Esophagus squamous epithelium (tissue), 5 donors: Measurements from ENCODE around the gene CDK12. TPM values are rescaled to one million over a fixed set of nuclear protein-coding genes. Genes with fewer than 3 reads are reported as not detected.

ENCODE experiments used
- DNase-seq: peaks from one replicate; lab custom pipeline; 2025; lab: John Stamatoyannopoulos, UW
- H3K27ac ChIP-seq, 4 donors: fragments of 200-600 bp; sonication (generic); one replicate each; pipeline ENCODE4 v1.5.1; 2016 to 2019; ENCODE audit warnings: mild to moderate bottlenecking in 1 of 4
- H3K27me3 ChIP-seq, 4 donors: fragments of 200-600 bp; sonication (generic); 1 replicate in 3 of 4; 2 replicates in 1 of 4; pipeline versions ENCODE4 v1.5.1 to v1.6.0; 2017 to 2021; ENCODE audit warnings: antibody characterized with exemption in 1 of 4
- H3K36me3 ChIP-seq, 3 donors: fragments of 200-600 bp; sonication (generic); one replicate each; pipeline ENCODE4 v1.5.1; 2016 to 2019
- H3K4me1 ChIP-seq, 3 donors: fragments of 200-600 bp; sonication (generic); one replicate each; pipeline ENCODE4 v1.5.1; 2017 to 2019
- H3K4me3 ChIP-seq, 4 donors: fragments of 200-600 bp; sonication (generic); 1 replicate in 3 of 4; 2 replicates in 1 of 4; pipeline ENCODE4 v1.5.1; 2016 to 2019; ENCODE audit warnings: mild to moderate bottlenecking in 2 of 4, moderate library complexity in 1 of 4
- H3K9me3 ChIP-seq, 3 donors: fragments of 200-600 bp; sonication (generic); one replicate each; pipeline ENCODE4 v1.5.1; 2016 to 2019
- POLR2A ChIP-seq, 4 donors: fragments of 450-650 bp; IDR thresholded peaks; one replicate each; pipeline ENCODE4 v1.6.1; 2017; ENCODE audit warnings: antibody characterized with exemption in 4 of 4, mild to moderate bottlenecking in 4 of 4, moderate library complexity in 3 of 4
- WGBS, 2 donors: methylation state at CpG; one replicate each; pipeline ENCODE4 v1.1.5; 2018; 5-methylcytosine and 5-hydroxymethylcytosine counted together
- intact Hi-C: fragments of 100-400 bp; cut with DNase I; formaldehyde crosslinking; loops from one replicate; pipeline ENCODE4 v1.15.0; 2022
- total RNA-seq, 4 donors: library from RNA; depleted of rRNA; stranded (reverse); fragments of >200 nt; gene quantifications; one replicate each; pipeline ENCODE4 v1.1.0, GENCODE V29; 2016
- TF ChIP-seq, protein P1 (sequence below), 6 experiments: fragments of 450-650 bp in 4 of 6; fragments of 200-600 bp in 2 of 6; sonication (generic) in 2 of 6; IDR thresholded peaks; one replicate each; pipeline ENCODE4 v1.5.1; 2016 to 2019; ENCODE audit warnings: antibody characterized with exemption in 6 of 6, mild to moderate bottlenecking in 4 of 6, moderate library complexity in 4 of 6
- donor health status: DM: yes; HTN: yes; CAD: no.

The CDK12 gene
- total RNA-seq, 4 donors from 2014 or later, result 22.9 to 47.3 (median 33.5) TPM

DNA sequence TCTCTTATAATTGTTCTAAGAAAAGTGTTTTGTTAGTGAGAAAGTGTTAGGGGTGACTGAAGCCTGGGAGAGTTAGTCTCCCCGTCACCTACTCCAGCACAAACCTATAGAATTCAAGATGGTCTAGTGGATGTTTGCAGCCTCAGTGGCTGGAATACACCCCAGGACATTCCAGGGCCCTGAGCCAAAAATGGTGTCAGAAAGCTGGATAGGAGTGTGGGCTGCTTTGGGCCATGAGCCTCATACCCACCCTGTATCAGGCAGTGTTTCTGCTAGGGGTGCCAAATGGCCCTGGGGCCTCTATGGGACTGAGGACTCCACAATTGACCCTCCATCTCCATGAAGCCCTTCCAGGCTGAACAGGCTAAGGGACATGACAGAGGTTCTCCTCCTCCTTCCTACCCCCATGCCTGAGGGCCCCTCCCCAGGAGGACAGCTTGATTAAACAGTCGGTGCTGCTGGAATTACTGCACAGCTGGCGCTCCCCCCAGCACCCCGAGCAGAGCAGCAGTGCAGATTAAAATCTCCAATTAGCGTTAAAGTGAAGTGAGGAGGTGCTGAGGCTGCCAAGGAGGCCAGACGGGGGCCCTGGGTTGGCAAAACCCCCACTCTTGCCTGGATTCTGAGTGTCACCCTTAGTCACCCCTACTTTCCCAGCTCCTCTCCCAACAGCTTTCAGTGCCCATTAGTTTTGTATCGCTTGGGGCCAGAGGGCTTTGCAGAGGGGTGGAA is 87.4 kb downstream of the CDK12 start:
- 60 to 85% methylated on average over 2 to 5 of the region's 7 CpGs for WGBS, 2 donors
- intact Hi-C loops, result no loop called here
- DNase-seq, result no peak
- H3K36me3 ChIP-seq, result peaks cover 6 to 93% (median 14%) of the 10 kb centered on the region in 3 donors
- no peaks in the 10 kb centered on the region for H3K27me3 ChIP-seq
- peak overlapping the region in 2 of 4 donors; percentile 12 to 29 for H3K27ac ChIP-seq
- no peak overlapping the region for H3K4me3 ChIP-seq
- no peaks in the 10 kb centered on the region for H3K9me3 ChIP-seq
- TF ChIP-seq, protein P1, sequence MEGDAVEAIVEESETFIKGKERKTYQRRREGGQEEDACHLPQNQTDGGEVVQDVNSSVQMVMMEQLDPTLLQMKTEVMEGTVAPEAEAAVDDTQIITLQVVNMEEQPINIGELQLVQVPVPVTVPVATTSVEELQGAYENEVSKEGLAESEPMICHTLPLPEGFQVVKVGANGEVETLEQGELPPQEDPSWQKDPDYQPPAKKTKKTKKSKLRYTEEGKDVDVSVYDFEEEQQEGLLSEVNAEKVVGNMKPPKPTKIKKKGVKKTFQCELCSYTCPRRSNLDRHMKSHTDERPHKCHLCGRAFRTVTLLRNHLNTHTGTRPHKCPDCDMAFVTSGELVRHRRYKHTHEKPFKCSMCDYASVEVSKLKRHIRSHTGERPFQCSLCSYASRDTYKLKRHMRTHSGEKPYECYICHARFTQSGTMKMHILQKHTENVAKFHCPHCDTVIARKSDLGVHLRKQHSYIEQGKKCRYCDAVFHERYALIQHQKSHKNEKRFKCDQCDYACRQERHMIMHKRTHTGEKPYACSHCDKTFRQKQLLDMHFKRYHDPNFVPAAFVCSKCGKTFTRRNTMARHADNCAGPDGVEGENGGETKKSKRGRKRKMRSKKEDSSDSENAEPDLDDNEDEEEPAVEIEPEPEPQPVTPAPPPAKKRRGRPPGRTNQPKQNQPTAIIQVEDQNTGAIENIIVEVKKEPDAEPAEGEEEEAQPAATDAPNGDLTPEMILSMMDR (IDR thresholded peaks at IDR 0.05), result no peak
- TF ChIP-seq POLR2A (IDR thresholded peaks at IDR 0.05), result no peak
- peaks cover 0 to 21% (median 0%) of the 10 kb centered on the region in 3 donors for H3K4me1 ChIP-seq

DNA sequence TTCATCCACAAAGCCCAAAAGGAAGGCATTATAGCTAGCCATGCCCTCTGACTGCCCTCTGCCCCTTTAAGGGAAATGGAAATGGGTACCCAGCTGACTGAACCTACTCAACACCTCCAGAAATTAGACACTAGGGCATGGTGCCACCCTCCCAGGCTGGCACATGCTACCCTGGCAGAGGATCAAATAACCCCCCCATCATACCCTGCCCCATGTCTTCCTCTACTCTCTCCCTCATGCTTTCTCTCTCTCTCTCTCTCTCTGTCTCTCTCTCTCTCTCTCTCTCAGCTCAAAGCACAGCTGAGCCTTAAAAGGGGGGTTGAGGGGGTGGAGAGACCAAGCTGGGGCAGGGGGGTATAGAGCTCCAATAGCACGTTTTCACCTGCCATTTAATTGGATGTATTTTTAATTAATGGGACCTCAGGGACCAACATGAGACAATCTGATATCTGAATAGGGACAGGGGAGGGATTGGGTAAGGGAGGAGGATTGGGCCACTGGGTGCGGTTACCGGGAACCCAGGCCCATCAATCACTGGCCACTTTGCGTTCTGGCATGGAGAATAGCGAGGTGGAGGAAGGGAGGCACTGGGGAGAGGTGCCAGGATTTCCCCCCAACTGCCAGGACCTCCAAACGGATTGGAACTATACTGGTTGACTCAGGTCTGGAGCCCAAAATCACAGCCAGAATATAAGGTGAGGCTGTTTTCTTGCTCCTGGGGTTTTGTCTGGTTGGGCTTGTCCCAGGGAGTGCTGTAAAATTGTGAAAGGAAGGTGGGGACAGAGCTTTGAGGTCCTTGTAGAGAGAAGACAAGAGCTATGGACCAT is 88.7 kb downstream of the CDK12 start:
- intact Hi-C loops, result no loop called here
- 82 to 84% methylated on average over 6 of the region's 6 CpGs for WGBS, 2 donors
- Histone ChIP-seq H3K9me3 (no peaks in the 10 kb centered on the region), H3K27ac (no peak overlapping the region), H3K4me3 (no peak overlapping the region), H3K36me3 (peaks cover 6 to 95% (median 12%) of the 10 kb centered on the region in 3 donors), H3K4me1 (peaks cover 0 to 26% (median 0%) of the 10 kb centered on the region in 3 donors), H3K27me3 (no peaks in the 10 kb centered on the region)
- DNase-seq, result no peak
- TF ChIP-seq, protein P1 (IDR thresholded peaks at IDR 0.05), result no peak
- no peak for TF ChIP-seq POLR2A (IDR thresholded peaks at IDR 0.05)

DNA sequence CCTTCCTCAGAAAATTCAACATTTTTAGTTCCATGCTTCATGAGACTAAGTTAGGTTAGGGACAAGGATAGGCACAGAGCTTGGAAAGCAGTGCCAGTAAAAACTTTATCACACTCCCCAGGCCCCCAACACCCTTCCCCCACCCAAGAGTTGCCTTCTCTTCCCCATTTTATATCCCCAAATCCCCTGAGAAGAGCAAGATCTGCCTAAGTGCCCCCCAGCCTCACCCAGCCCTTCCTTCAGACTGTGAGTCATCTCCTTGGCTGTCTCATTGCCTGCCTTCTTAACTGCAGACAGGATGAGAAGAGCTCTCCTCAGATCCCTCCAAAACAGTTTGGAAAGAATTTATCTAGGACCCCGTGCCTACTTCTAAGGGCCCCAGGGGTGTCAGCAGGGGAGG is 90.6 kb downstream of the CDK12 start:
- no peak overlapping the region for H3K27ac ChIP-seq
- peaks cover 6 to 94% (median 10%) of the 10 kb centered on the region in 3 donors for H3K36me3 ChIP-seq
- intact Hi-C loops, result no loop called here
- 57% methylated on average over 1 of the region's 1 CpG; no CpG with 5 or more reads in 1 of the 2 donors for WGBS, 2 donors
- peaks cover 0 to 26% (median 0%) of the 10 kb centered on the region in 3 donors for H3K4me1 ChIP-seq
- TF ChIP-seq, protein P1 (IDR thresholded peaks at IDR 0.05), result no peak
- no peak for TF ChIP-seq POLR2A (IDR thresholded peaks at IDR 0.05)
- H3K4me3 ChIP-seq, result no peak overlapping the region
- H3K9me3 ChIP-seq, result no peaks in the 10 kb centered on the region
- DNase-seq, result no peak
- H3K27me3 ChIP-seq, result no peaks in the 10 kb centered on the region

DNA sequence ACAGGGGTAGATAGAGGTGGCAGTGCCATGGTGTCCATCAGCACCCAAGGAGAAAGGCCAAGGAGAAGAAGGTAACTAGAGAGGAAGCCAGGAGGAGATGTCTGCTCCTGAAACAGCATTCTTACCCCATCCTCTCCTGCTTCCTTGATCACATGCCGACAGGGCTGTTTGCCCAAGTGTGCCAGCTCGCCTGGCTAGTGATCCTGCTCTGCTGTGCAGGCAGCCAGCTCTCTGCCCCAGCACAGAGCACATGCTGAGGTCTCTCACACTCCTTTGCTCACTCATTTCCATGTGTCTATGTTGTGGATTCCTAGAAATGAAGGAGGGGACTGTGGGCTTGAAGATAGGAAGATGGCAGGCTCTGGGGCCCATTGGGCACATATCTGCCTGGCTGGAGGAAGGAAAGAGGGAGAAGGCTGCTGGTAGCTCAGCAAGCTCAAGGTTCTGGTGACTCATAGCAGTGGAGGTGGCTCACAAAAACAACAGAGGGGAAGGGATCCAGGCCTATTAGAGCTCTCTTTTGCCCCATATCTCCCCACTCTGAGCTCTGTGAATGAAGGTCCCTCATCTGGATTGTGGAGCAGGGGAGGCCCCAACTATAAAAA is 92.2 kb downstream of the CDK12 start:
- Histone ChIP-seq H3K4me3 (no peak overlapping the region), H3K27me3 (no peaks in the 10 kb centered on the region), H3K27ac (no peak overlapping the region), H3K9me3 (no peaks in the 10 kb centered on the region), H3K36me3 (peaks cover 6 to 97% (median 10%) of the 10 kb centered on the region in 3 donors), H3K4me1 (peaks cover 0 to 18% (median 0%) of the 10 kb centered on the region in 3 donors)
- no peak for DNase-seq
- WGBS, 2 donors, result 19% methylated on average over 2 of the region's 2 CpGs; no CpG with 5 or more reads in 1 of the 2 donors
- intact Hi-C loops, result no loop called here
- no peak for TF ChIP-seq POLR2A (IDR thresholded peaks at IDR 0.05)
- TF ChIP-seq, protein P1 (IDR thresholded peaks at IDR 0.05), result no peak
